NT2/D1 (cell line): ENCODE data around the gene KRT71.

Experiments
- SUZ12 ChIP-seq: IDR thresholded peaks from 2 replicates; pipeline ENCODE4 v1.6.1; 2011; ENCODE audit not compliant: insufficient read length, insufficient read depth; ENCODE audit errors: extremely low read depth
- YY1 ChIP-seq: IDR thresholded peaks from 2 replicates; pipeline ENCODE4 v1.6.1; 2011; ENCODE audit not compliant: insufficient read length, insufficient read depth

GRCh38 chr12:52523824-52524223, 29.1 kb downstream of the KRT71 start:
- TF ChIP-seq SUZ12 (no peak), YY1 (no peak)
